ENCODE data around the gene SUSD6. TPM values are rescaled to one million over a fixed set of nuclear protein-coding genes. Genes with fewer than 3 reads are reported as not detected.

The SUSD6 gene
- total RNA-seq, 1 experiment from 2014 or later, result 3.7 TPM

DNA sequence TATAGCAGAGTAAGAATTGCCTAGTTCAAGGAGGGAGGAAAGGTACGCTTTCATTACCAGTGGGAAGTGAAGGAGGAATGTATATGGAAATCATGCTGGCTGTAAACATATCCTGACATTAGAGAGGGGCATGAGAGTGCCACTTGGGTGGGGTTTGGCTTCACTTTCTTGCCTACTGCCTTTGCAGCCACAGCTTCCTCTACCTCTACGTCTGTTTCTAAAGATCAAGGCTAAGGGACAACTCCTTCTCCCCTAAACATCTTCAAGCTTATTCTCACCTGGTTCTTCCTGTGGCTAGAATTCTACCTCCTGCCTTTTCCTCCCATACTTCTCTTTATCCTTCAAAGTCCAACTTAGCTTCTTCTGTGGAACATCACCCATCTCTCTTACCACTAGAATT, 58.0 kb downstream of the SUSD6 start:
- Histone ChIP-seq H4K91ac (ENCODE audit: insufficient read length, low read depth, low read length) (no peak overlapping the region), H2BK15ac (ENCODE audit: low read depth, low read length) (no peak overlapping the region), H3K79me1 (ENCODE audit: insufficient read depth, low read depth, low read length, poor library complexity, severe bottlenecking) (no peaks in the 10 kb centered on the region), H3K79me2 (ENCODE audit: insufficient read depth, low read length) (no peaks in the 10 kb centered on the region), H3K4me2 (ENCODE audit: insufficient read depth, insufficient read length, low read length) (no peak overlapping the region), H3K9ac (ENCODE audit: extremely low read depth, insufficient read length, low read length) (no peak overlapping the region), H3K9me3 (ENCODE audit: control insufficient read depth, low read depth, low read length) (no peaks in the 10 kb centered on the region), H4K20me1 (ENCODE audit: control insufficient read depth, insufficient read depth, insufficient read length) (no peaks in the 10 kb centered on the region), H4K5ac (ENCODE audit: insufficient read length, low read depth, low read length) (no peak overlapping the region), H2BK20ac (ENCODE audit: low read depth, low read length, poor library complexity, severe bottlenecking) (no peak overlapping the region), H2BK120ac (ENCODE audit: low read depth, low read length, poor library complexity, severe bottlenecking) (no peak overlapping the region), H2AK5ac (ENCODE audit: insufficient read length, low read length) (no peak overlapping the region), H3K4me1 (ENCODE audit: insufficient read depth, low read length) (no peaks in the 10 kb centered on the region; the same call in 1 of the 2 replicates), H3K18ac (ENCODE audit: insufficient read length, low read depth, low read length) (no peak overlapping the region), H3K27me3 (ENCODE audit: insufficient read depth, low read length) (no peaks in the 10 kb centered on the region), H4K8ac (replicated peaks; ENCODE audit: insufficient read length, low read depth, low read length) (no peak overlapping the region), H3K23ac (ENCODE audit: insufficient read length, low read depth, low read length) (no peak overlapping the region), H3T11ph (ENCODE audit: low read length) (no peak overlapping the region), H2AFZ (ENCODE audit: low read length) (no peak overlapping the region), H3K56ac (ENCODE audit: insufficient read length, low read depth, low read length) (no peak overlapping the region), H3K14ac (ENCODE audit: insufficient read depth, low read length) (no peak overlapping the region), H3K27ac (ENCODE audit: insufficient read length, low read depth, low read length) (no peak overlapping the region), H3K23me2 (ENCODE audit: insufficient read length, low read depth, low read length, poor library complexity, severe bottlenecking) (no peaks in the 10 kb centered on the region), H3K4ac (ENCODE audit: low read depth, low read length) (no peak overlapping the region), H2BK5ac (ENCODE audit: insufficient read length, low read length) (no peak overlapping the region), H2BK12ac (ENCODE audit: insufficient read length, low read depth, low read length) (no peak overlapping the region)
- Mint-ChIP-seq H3K27ac (no peak overlapping the region; a peak in 1 of 7 replicates), H3K27me3 (ENCODE audit: low read depth) (no peaks in the 10 kb centered on the region), H3K9me3 (no peaks in the 10 kb centered on the region), H3K4me1 (peaks cover 26 to 31% of the 10 kb centered on the region in 2 experiments), H3K4me3 (no peak overlapping the region), H3K36me3 (ENCODE audit: insufficient read depth in 1 of 3, low read depth in 3 of 3) (no peaks in the 10 kb centered on the region)
- TF ChIP-seq, protein P1, sequence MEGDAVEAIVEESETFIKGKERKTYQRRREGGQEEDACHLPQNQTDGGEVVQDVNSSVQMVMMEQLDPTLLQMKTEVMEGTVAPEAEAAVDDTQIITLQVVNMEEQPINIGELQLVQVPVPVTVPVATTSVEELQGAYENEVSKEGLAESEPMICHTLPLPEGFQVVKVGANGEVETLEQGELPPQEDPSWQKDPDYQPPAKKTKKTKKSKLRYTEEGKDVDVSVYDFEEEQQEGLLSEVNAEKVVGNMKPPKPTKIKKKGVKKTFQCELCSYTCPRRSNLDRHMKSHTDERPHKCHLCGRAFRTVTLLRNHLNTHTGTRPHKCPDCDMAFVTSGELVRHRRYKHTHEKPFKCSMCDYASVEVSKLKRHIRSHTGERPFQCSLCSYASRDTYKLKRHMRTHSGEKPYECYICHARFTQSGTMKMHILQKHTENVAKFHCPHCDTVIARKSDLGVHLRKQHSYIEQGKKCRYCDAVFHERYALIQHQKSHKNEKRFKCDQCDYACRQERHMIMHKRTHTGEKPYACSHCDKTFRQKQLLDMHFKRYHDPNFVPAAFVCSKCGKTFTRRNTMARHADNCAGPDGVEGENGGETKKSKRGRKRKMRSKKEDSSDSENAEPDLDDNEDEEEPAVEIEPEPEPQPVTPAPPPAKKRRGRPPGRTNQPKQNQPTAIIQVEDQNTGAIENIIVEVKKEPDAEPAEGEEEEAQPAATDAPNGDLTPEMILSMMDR (conservative IDR thresholded peaks at IDR 0.05), result no peak
- WGBS (ENCODE audit: extremely low coverage, insufficient read length, low lambda C conversion rate), result no CpG with 5 or more reads among the region's 2 CpGs
- DNase-seq, result no peak
